Measurements from ENCODE around the gene BMP3. TPM values are rescaled to one million over a fixed set of nuclear protein-coding genes. Genes with fewer than 3 reads are reported as not detected.

The BMP3 gene
- total and polyA plus RNA-seq, 2 of the 13 experiments (the other 11 are each of a cell fraction or from before 2014, with no cell fraction given): not detected

DNA sequence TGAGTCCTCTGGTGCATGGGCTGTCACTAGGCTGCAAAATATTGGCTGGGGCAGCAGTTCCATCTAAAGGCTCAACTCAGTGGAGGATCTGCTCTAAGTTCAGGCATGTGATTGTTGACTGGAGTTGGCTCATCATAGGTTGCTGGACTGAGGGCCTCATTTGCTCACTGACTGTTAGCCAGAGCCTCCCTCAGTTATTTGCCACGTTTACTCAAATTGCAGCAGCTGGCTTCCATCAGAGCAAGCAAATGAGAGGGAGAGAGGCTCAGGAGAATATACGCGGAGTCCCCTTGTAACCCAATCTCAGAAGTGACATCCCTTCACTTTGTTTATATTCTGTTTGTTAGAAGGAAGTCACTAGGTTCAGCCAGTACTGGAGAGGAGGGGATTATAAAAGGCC, 54.1 kb downstream of the BMP3 start (continued):
- TF ChIP-seq, protein P1, sequence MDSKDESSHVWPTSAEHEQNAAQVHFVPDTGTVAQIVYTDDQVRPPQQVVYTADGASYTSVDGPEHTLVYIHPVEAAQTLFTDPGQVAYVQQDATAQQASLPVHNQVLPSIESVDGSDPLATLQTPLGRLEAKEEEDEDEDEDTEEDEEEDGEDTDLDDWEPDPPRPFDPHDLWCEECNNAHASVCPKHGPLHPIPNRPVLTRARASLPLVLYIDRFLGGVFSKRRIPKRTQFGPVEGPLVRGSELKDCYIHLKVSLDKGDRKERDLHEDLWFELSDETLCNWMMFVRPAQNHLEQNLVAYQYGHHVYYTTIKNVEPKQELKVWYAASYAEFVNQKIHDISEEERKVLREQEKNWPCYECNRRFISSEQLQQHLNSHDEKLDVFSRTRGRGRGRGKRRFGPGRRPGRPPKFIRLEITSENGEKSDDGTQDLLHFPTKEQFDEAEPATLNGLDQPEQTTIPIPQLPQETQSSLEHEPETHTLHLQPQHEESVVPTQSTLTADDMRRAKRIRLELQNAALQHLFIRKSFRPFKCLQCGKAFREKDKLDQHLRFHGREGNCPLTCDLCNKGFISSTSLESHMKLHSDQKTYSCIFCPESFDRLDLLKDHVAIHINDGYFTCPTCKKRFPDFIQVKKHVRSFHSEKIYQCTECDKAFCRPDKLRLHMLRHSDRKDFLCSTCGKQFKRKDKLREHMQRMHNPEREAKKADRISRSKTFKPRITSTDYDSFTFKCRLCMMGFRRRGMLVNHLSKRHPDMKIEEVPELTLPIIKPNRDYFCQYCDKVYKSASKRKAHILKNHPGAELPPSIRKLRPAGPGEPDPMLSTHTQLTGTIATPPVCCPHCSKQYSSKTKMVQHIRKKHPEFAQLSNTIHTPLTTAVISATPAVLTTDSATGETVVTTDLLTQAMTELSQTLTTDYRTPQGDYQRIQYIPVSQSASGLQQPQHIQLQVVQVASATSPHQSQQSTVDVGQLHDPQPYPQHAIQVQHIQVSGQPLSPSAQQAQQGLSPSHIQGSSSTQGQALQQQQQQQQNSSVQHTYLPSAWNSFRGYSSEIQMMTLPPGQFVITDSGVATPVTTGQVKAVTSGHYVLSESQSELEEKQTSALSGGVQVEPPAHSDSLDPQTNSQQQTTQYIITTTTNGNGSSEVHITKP (CRISPR knock-in tag; IDR thresholded peaks at IDR 0.05; ENCODE audit: low read depth): no peak

DNA sequence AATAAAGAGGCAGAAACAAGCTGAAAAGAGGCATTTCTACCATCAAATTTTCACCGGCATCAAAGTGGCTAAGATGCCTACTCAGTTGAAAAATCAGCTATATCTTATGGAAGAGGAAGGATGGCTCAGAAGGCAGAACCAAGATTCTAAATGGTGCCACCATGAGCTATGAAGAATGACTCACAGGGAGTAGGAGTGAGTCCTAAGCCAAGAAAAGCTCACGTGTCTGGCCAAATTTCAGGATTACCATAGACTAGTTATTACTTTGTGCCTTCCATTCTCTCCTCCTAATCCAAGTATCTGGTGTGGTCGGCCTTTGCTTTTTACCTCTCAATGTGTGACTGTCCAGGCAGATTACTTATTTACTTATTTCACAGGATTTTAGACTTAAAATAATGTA, 54.8 kb downstream of the BMP3 start:
- TF ChIP-seq, protein P2, sequence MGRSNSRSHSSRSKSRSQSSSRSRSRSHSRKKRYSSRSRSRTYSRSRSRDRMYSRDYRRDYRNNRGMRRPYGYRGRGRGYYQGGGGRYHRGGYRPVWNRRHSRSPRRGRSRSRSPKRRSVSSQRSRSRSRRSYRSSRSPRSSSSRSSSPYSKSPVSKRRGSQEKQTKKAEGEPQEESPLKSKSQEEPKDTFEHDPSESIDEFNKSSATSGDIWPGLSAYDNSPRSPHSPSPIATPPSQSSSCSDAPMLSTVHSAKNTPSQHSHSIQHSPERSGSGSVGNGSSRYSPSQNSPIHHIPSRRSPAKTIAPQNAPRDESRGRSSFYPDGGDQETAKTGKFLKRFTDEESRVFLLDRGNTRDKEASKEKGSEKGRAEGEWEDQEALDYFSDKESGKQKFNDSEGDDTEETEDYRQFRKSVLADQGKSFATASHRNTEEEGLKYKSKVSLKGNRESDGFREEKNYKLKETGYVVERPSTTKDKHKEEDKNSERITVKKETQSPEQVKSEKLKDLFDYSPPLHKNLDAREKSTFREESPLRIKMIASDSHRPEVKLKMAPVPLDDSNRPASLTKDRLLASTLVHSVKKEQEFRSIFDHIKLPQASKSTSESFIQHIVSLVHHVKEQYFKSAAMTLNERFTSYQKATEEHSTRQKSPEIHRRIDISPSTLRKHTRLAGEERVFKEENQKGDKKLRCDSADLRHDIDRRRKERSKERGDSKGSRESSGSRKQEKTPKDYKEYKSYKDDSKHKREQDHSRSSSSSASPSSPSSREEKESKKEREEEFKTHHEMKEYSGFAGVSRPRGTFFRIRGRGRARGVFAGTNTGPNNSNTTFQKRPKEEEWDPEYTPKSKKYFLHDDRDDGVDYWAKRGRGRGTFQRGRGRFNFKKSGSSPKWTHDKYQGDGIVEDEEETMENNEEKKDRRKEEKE (IDR thresholded peaks at IDR 0.05): no peak
- TF ChIP-seq MED1 (CRISPR knock-in tag; IDR thresholded peaks at IDR 0.05) (no peak), ZNF782 (CRISPR knock-in tag; IDR thresholded peaks at IDR 0.05; ENCODE audit: borderline replicate concordance) (no peak)
- in situ Hi-C loops (cut with HindIII; ENCODE audit: extremely low pct_ligation_motif_present, low pct_unique_long_range_greater_than_20kb): no loop called here
- no peak overlapping the region for H3K4me3 ChIP-seq (replicated peaks in 1 of 3; ENCODE audit: insufficient read depth in 1 of 3, low read depth in 2 of 3, low read length in 3 of 3)
- no peak overlapping the region for H2AFZ ChIP-seq (ENCODE audit: low read length)
- no peaks in the 10 kb centered on the region for H3K4me1 ChIP-seq (ENCODE audit: insufficient read depth, low read length)
- no peak overlapping the region for H3K4me2 ChIP-seq (ENCODE audit: low read depth, low read length)
- ChIA-PET CTCF (ENCODE audit: low intra/inter-chr PET ratio, low total read pairs) (no interaction called here), POLR2A (no interaction called here)
- H3K9ac ChIP-seq (ENCODE audit: insufficient read depth, low read depth, low read length): no peak overlapping the region
- intact Hi-C loops (cut with micrococcal nuclease; ENCODE audit: unreplicated experiment): no loop called here
- no peaks in the 10 kb centered on the region for H3K36me3 ChIP-seq (replicated peaks in 1 of 2; ENCODE audit: control insufficient read depth in 1 of 2, insufficient read depth in 2 of 2, low read length in 2 of 2)
- H4K20me1 ChIP-seq (ENCODE audit: insufficient read depth, low read length): no peaks in the 10 kb centered on the region
- no peak overlapping the region for H3K27ac ChIP-seq (ENCODE audit: extremely low read length, insufficient read depth, low read length)
- no TSS peak for BruUV-seq (replicated peaks)
- ATAC-seq: no peak
- no peak for FAIRE-seq
- H3K9me3 ChIP-seq (ENCODE audit: low read length): no peaks in the 10 kb centered on the region
- H3K79me2 ChIP-seq (ENCODE audit: insufficient read depth, low read length): no peaks in the 10 kb centered on the region
- 5% methylated on average over 3 of the region's 3 CpGs for WGBS (ENCODE audit: low lambda C conversion rate)
- no peak for DNase-seq (ENCODE audit: low spot score)
- H3K27me3 ChIP-seq (ENCODE audit: control insufficient read depth in 1 of 2, insufficient read depth in 2 of 2, low read length in 2 of 2): no peaks in the 10 kb centered on the region; a peak in 1 of 5 replicates

Measured in HepG2 (cell line).